SHP77 treated with DMSO at 0.1 percent for 48 hours (cell line): Measurements from ENCODE around the gene TMEM51.
"Not testable (repeated sequence)": the region's sequence is repeated elsewhere in the genome, so short reads cannot be mapped to it uniquely, and the experiment has no call there.

ENCODE experiments used
- DNase-seq: peaks from one replicate; lab custom pipeline; 2025; lab: John Stamatoyannopoulos, UW

Gene TMEM51

GRCh38 chr1:15154480-15155036 is 1.0 kb downstream of the TMEM51 start:
- DNase-seq: no peak

GRCh38 chr1:15155191-15155590 is 1.6 kb downstream of the TMEM51 start:
- DNase-seq: no peak

- no peak for DNase-seq
Observed at GRCh38 chr1:15155888-15156741, 2.6 kb downstream of the TMEM51 start.

GRCh38 chr1:15156807-15157380 is 3.3 kb downstream of the TMEM51 start:
- no peak for DNase-seq

GRCh38 chr1:15157524-15158399 is 4.2 kb downstream of the TMEM51 start:
- DNase-seq: no peak

- DNase-seq: no peak
Observed at GRCh38 chr1:15158506-15159165, 5.1 kb downstream of the TMEM51 start.

GRCh38 chr1:15159166-15159555 is 5.6 kb downstream of the TMEM51 start:
- DNase-seq: no peak

- no peak for DNase-seq
Observed at GRCh38 chr1:15160626-15161025, 7.1 kb downstream of the TMEM51 start.

GRCh38 chr1:15167386-15167785 is 13.8 kb downstream of the TMEM51 start:
- no peak for DNase-seq

GRCh38 chr1:15168479-15168878 is 14.9 kb downstream of the TMEM51 start:
- DNase-seq: no peak

- no peak for DNase-seq
Observed at GRCh38 chr1:15170071-15170470, 16.5 kb downstream of the TMEM51 start.

GRCh38 chr1:15171271-15171908 is 17.8 kb downstream of the TMEM51 start:
- no peak for DNase-seq

- no peak for DNase-seq
Observed at GRCh38 chr1:15172405-15173259, 19.1 kb downstream of the TMEM51 start.

- DNase-seq: no peak
Observed at GRCh38 chr1:15173863-15174614, 20.5 kb downstream of the TMEM51 start.

GRCh38 chr1:15174615-15174983 is 21.1 kb downstream of the TMEM51 start:
- DNase-seq: no peak

GRCh38 chr1:15175324-15176094 is 22.0 kb downstream of the TMEM51 start:
- not testable (repeated sequence) for DNase-seq

- DNase-seq: no peak
Observed at GRCh38 chr1:15176120-15176519, 22.6 kb downstream of the TMEM51 start.

- no peak for DNase-seq
Observed at GRCh38 chr1:15176898-15177665, 23.5 kb downstream of the TMEM51 start.
